K562 treated with DMSO at 1 percent for 24 hours (cell line): ENCODE data around the gene LILRB4. TPM values are rescaled to one million over a fixed set of nuclear protein-coding genes. Genes with fewer than 3 reads are reported as not detected.

Experiments used
- total RNA-seq: library from RNA; unstranded; fragments of 300-600 nt; gene quantifications from 2 replicates; pipeline ENCODE4 v1.2.3, GENCODE V29; 2022; ENCODE audit warnings: low read depth; ENCODE audit not compliant: insufficient read depth

The LILRB4 gene
- total RNA-seq = not detected in 2 replicates

GRCh38 chr19:54662730-54663129 lies at the start of gene LILRB4:
Gene LILRB4, plus strand, starts transcription at chr19:54662985. Its CDS starts 49 bp downstream, at chr19:54663034.

GRCh38 chr19:54630262-54630661 lies 32.5 kb upstream of the LILRB4 start, which contains the start of gene LILRB1:
Gene LILRB1, plus strand, starts transcription at chr19:54630484. Its CDS starts 590 bp downstream, at chr19:54631074.

Other genes starting within 250 kb of the LILRB4 start
- gene TTYH1, start 247.5 kb upstream of the LILRB4 start, total RNA-seq = 0.22 TPM in 1 of 2 replicates, not detected in the other
- 122 and 127 TPM in 2 replicates for gene LENG8, start 213.8 kb upstream of the LILRB4 start, total RNA-seq
- gene LENG9, start 199.2 kb upstream of the LILRB4 start, total RNA-seq = 0.87 and 1.1 TPM in 2 replicates
- 3.0 and 3.9 TPM in 2 replicates for gene CDC42EP5, start 189.7 kb upstream of the LILRB4 start, total RNA-seq
- gene LAIR2, start 160.2 kb upstream of the LILRB4 start, total RNA-seq = not detected in 2 replicates
- gene LILRA2, start 89.2 kb upstream of the LILRB4 start, total RNA-seq = 9.5 and 12.6 TPM in 2 replicates
- not detected in 2 replicates for gene LILRA1, start 69.4 kb upstream of the LILRB4 start, total RNA-seq
- gene LILRB1, start 32.5 kb upstream of the LILRB4 start, total RNA-seq = not detected in 2 replicates
- not detected in 2 replicates for gene KIR3DL3, start 61.5 kb downstream of the LILRB4 start, total RNA-seq
- gene KIR2DL3, start 75.5 kb downstream of the LILRB4 start, total RNA-seq = not detected in 2 replicates
- not detected in 2 replicates for gene KIR2DL1, start 106.8 kb downstream of the LILRB4 start, total RNA-seq
- not detected in 2 replicates for gene KIR2DL4, start 140.6 kb downstream of the LILRB4 start, total RNA-seq
- gene KIR3DL1, start 153.5 kb downstream of the LILRB4 start, total RNA-seq = not detected in 2 replicates
- gene KIR2DS4, start 169.7 kb downstream of the LILRB4 start, total RNA-seq = not detected in 2 replicates
- gene KIR3DL2, start 187.5 kb downstream of the LILRB4 start, total RNA-seq = not detected in 2 replicates
- gene FCAR, start 211.2 kb downstream of the LILRB4 start, total RNA-seq = not detected in 2 replicates
- not detected in 2 replicates for gene NCR1, start 243.2 kb downstream of the LILRB4 start, total RNA-seq